Measurements from ENCODE around the gene DNAJB8.

Gene DNAJB8

DNA sequence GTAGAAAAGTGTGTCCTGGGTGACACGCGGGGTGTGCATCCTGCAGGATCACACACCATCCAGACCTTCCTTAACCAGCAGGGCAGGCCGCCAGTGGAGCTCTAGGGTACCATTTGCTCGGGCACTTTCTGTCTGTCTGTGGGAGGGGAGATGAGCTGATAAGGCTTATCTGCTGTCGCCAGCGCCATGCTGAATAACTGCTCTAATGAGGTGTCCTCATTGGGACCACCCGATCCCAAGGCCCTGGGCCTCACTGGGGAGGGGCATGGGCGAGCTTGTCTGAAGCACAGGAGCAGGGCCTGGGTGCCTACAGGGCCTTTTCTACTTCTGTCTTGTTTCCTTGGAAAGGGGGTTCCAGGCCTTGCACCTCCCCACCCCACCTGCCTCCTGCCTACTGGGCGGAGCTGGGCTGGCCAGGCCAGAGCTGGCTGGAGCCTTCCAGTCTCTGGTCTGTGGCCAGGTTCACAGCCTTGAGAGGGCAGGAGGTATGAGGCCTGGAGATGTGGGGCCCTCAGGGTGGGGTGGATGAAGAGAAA, 28.8 kb upstream of the DNAJB8 start:
- H3K9me3 ChIP-seq (ENCODE audit: control insufficient read depth, insufficient read depth, low read length) = no peaks in the 10 kb centered on the region
- no peaks in the 10 kb centered on the region for H3K4me1 ChIP-seq (ENCODE audit: control insufficient read depth, low read length)
- H3K4me3 ChIP-seq (ENCODE audit: low read length) = no peak overlapping the region
- TF ChIP-seq EZH2phosphoT487 (IDR thresholded peaks at IDR 0.05; ENCODE audit: borderline replicate concordance, low read length) = no peak
- TF ChIP-seq, protein P1, sequence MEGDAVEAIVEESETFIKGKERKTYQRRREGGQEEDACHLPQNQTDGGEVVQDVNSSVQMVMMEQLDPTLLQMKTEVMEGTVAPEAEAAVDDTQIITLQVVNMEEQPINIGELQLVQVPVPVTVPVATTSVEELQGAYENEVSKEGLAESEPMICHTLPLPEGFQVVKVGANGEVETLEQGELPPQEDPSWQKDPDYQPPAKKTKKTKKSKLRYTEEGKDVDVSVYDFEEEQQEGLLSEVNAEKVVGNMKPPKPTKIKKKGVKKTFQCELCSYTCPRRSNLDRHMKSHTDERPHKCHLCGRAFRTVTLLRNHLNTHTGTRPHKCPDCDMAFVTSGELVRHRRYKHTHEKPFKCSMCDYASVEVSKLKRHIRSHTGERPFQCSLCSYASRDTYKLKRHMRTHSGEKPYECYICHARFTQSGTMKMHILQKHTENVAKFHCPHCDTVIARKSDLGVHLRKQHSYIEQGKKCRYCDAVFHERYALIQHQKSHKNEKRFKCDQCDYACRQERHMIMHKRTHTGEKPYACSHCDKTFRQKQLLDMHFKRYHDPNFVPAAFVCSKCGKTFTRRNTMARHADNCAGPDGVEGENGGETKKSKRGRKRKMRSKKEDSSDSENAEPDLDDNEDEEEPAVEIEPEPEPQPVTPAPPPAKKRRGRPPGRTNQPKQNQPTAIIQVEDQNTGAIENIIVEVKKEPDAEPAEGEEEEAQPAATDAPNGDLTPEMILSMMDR (IDR thresholded peaks at IDR 0.05; ENCODE audit: low read depth, low read length, poor library complexity, severe bottlenecking) = no peak
- no peaks in the 10 kb centered on the region for H3K79me2 ChIP-seq (ENCODE audit: control insufficient read depth, low read length)
- no peaks in the 10 kb centered on the region for H4K20me1 ChIP-seq (ENCODE audit: control insufficient read depth, insufficient read depth, low read depth, low read length)
- H3K27ac ChIP-seq (ENCODE audit: low read depth, low read length) = no peak overlapping the region
- H3K36me3 ChIP-seq (ENCODE audit: control insufficient read depth, low read length) = no peaks in the 10 kb centered on the region
- H3K9me2 ChIP-seq (replicated peaks; ENCODE audit: control insufficient read depth, low read length) = no peaks in the 10 kb centered on the region
- H3K4me2 ChIP-seq (ENCODE audit: low read length) = no peak overlapping the region
- peaks cover 48% of the 10 kb centered on the region for H3K27me3 ChIP-seq (ENCODE audit: control insufficient read depth, low read length)
- no peaks in the 10 kb centered on the region for H3F3A ChIP-seq (ENCODE audit: control insufficient read depth, insufficient read depth)

DNA sequence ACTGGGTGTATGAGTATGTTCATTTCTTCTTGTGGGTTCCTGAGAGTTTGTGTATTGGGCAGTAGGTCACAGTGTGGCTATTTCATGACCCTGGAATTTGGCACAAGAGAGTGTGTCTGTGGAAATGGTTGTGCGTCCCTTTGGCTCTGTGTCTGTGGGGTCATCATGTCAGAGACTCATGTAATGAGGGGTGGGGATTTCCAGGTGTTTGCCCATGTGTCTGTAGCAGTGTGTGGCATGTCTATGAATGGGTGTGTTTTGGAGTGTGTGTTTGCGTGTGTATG, 27.6 kb upstream of the DNAJB8 start:
- Histone ChIP-seq H3K36me3 (ENCODE audit: control insufficient read depth, low read length) (no peaks in the 10 kb centered on the region), H3K4me1 (ENCODE audit: control insufficient read depth, low read length) (no peaks in the 10 kb centered on the region), H3F3A (ENCODE audit: control insufficient read depth, insufficient read depth) (no peaks in the 10 kb centered on the region), H3K79me2 (ENCODE audit: control insufficient read depth, low read length) (no peaks in the 10 kb centered on the region), H3K4me3 (ENCODE audit: low read length) (no peak overlapping the region), H3K9me3 (ENCODE audit: control insufficient read depth, insufficient read depth, low read length) (no peaks in the 10 kb centered on the region), H3K4me2 (ENCODE audit: low read length) (no peak overlapping the region), H3K27me3 (ENCODE audit: control insufficient read depth, low read length) (peaks cover 55% of the 10 kb centered on the region), H4K20me1 (ENCODE audit: control insufficient read depth, insufficient read depth, low read depth, low read length) (no peaks in the 10 kb centered on the region), H3K27ac (ENCODE audit: low read depth, low read length) (no peak overlapping the region), H3K9me2 (replicated peaks; ENCODE audit: control insufficient read depth, low read length) (no peaks in the 10 kb centered on the region)
- TF ChIP-seq, protein P1 (IDR thresholded peaks at IDR 0.05; ENCODE audit: low read depth, low read length, poor library complexity, severe bottlenecking) = no peak
- TF ChIP-seq EZH2phosphoT487 (IDR thresholded peaks at IDR 0.05; ENCODE audit: borderline replicate concordance, low read length) = no peak

DNA sequence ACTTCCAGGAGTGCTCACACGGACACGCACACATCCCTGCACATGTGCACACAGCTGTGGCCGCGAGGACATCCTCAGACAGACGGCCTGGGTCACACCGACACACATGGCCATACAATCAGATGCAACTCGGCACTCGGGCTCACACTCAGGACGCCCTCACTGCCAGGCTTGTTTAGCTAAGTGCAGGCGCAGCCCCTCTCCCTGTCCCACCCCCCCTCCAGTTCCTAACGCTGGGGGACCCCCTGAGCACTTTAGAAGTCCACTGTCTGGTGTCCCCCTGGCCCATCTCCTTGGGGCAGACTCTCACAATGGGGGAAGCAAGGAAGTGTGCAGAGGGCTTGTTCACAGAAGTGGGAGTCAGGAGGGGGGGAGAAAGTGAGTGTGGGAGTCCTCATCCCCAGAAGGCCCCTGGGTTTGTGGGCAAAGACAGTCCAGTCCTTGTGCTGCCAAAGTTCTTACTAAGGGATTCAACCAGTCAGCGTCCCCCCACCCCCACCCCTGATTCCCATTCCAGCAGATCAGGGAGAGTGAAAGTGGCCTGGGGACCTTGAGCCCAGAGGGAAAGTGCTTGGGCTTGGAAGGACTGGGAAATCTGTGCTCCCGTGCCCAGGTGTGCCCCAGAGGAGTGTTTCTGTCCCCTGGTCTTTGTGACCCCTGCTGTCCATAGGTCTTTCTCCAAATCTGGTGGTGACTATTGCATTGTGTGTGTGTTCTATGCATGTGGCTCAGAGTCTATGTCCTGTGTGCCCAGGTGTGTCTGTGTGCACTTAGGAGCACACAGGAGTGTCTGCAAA, 27.1 kb upstream of the DNAJB8 start:
- no peaks in the 10 kb centered on the region for H3K4me1 ChIP-seq (ENCODE audit: control insufficient read depth, low read length)
- no peaks in the 10 kb centered on the region for H3K9me3 ChIP-seq (ENCODE audit: control insufficient read depth, insufficient read depth, low read length)
- no peak overlapping the region for H3K27ac ChIP-seq (ENCODE audit: low read depth, low read length)
- no peaks in the 10 kb centered on the region for H3K36me3 ChIP-seq (ENCODE audit: control insufficient read depth, low read length)
- H3K27me3 ChIP-seq (ENCODE audit: control insufficient read depth, low read length) = peaks cover 61% of the 10 kb centered on the region
- TF ChIP-seq EZH2phosphoT487 (IDR thresholded peaks at IDR 0.05; ENCODE audit: borderline replicate concordance, low read length) = no peak
- TF ChIP-seq, protein P1 (IDR thresholded peaks at IDR 0.05; ENCODE audit: low read depth, low read length, poor library complexity, severe bottlenecking) = no peak
- no peak overlapping the region for H3K4me2 ChIP-seq (ENCODE audit: low read length)
- no peaks in the 10 kb centered on the region for H3K79me2 ChIP-seq (ENCODE audit: control insufficient read depth, low read length)
- H3K4me3 ChIP-seq (ENCODE audit: low read length) = no peak overlapping the region
- no peaks in the 10 kb centered on the region for H3F3A ChIP-seq (ENCODE audit: control insufficient read depth, insufficient read depth)
- no peaks in the 10 kb centered on the region for H3K9me2 ChIP-seq (replicated peaks; ENCODE audit: control insufficient read depth, low read length)
- H4K20me1 ChIP-seq (ENCODE audit: control insufficient read depth, insufficient read depth, low read depth, low read length) = no peaks in the 10 kb centered on the region
